ENCODE data around the gene SLC25A44.
"Not testable (repeated sequence)": the region's sequence is repeated elsewhere in the genome, so short reads cannot be mapped to it uniquely, and the experiment has no call there.

Gene SLC25A44

DNA sequence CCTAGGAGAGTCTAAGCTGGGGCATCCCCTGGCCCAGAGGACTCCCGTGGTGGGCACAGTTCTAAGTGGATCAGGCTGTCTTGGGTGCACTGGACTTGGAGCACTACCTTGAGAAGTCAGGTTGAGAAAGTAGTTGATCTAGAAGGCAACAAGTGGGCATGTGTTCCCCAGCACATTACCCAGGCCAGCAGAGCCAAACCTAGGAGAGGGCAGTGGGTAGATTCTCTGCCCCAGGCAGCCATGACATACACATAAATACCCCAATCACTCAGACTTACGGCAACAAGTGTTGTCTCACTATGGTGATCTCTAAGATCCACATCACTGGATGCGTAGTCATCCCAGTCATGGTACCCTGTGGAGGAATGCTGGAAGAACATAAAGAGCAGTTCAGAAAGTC is 17.3 kb downstream of the SLC25A44 start:
- H3K4me3 ChIP-seq (ENCODE audit: control insufficient read depth, low read depth, low read length) = no peak overlapping the region
- no peak for DNase-seq (ENCODE audit: low read depth)
- TF ChIP-seq, protein P1, sequence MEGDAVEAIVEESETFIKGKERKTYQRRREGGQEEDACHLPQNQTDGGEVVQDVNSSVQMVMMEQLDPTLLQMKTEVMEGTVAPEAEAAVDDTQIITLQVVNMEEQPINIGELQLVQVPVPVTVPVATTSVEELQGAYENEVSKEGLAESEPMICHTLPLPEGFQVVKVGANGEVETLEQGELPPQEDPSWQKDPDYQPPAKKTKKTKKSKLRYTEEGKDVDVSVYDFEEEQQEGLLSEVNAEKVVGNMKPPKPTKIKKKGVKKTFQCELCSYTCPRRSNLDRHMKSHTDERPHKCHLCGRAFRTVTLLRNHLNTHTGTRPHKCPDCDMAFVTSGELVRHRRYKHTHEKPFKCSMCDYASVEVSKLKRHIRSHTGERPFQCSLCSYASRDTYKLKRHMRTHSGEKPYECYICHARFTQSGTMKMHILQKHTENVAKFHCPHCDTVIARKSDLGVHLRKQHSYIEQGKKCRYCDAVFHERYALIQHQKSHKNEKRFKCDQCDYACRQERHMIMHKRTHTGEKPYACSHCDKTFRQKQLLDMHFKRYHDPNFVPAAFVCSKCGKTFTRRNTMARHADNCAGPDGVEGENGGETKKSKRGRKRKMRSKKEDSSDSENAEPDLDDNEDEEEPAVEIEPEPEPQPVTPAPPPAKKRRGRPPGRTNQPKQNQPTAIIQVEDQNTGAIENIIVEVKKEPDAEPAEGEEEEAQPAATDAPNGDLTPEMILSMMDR (conservative IDR thresholded peaks at IDR 0.05; ENCODE audit: control insufficient read depth, insufficient read depth, low read depth, low read length) = no peak

GRCh38 chr1:156212130-156212529 is 18.2 kb downstream of the SLC25A44 start:
- no peak for DNase-seq (ENCODE audit: low read depth)
- peak overlapping the region; percentile 94 for H3K4me3 ChIP-seq (ENCODE audit: control insufficient read depth, low read depth, low read length)
- TF ChIP-seq, protein P1 (conservative IDR thresholded peaks at IDR 0.05; ENCODE audit: control insufficient read depth, insufficient read depth, low read depth, low read length) = no peak

DNA sequence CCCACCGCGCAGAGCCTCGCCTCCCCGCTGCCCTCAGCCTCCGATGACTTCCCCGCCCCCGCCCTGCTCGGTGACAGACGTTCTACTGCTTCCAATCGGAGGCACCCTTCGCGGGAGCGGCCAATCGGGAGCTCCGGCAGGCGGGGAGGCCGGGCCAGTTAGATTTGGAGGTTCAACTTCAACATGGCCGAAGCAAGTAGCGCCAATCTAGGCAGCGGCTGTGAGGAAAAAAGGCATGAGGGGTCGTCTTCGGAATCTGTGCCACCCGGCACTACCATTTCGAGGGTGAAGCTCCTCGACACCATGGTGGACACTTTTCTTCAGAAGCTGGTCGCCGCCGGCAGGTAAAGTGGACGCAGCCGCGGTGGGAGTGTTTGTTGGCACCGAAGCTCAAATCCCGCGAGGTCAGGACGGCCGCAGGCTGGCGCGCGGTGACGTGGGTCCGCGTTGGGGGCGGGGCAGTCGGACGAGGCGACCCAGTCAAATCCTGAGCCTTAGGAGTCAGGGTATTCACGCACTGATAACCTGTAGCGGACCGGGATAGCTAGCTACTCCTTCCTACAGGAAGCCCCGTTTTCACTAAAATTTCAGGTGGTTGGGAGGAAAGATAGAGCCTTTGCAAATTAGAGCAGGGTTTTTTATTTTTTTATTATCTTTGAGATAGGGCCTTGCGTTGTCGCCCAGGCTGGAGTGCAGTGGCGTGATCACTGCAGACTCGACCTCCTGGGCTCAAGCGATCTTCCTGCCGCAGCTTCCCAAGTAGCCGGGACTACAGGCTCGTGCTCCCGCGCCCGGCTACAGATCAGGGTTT is 19.1 kb downstream of the SLC25A44 start, which contains the start of gene PMF1:
Gene PMF1, plus strand, starts transcription at position 175 of the 811 bp plus-strand sequence. Its CDS starts 9 bp downstream, at position 184.
- H3K4me3 ChIP-seq (ENCODE audit: control insufficient read depth, low read depth, low read length) = peak within 1 kb of the TSS; percentile 94
- DNase-seq (ENCODE audit: low read depth) = peak; percentile 94
- TF ChIP-seq, protein P1 (conservative IDR thresholded peaks at IDR 0.05; ENCODE audit: control insufficient read depth, insufficient read depth, low read depth, low read length) = no peak

- TF ChIP-seq, protein P1 (conservative IDR thresholded peaks at IDR 0.05; ENCODE audit: control insufficient read depth, insufficient read depth, low read depth, low read length) = no peak
- no peak for DNase-seq (ENCODE audit: low read depth)
- peak overlapping the region; percentile 94 for H3K4me3 ChIP-seq (ENCODE audit: control insufficient read depth, low read depth, low read length)
Measured at GRCh38 chr1:156213644-156213966, 19.7 kb downstream of the SLC25A44 start.

DNA sequence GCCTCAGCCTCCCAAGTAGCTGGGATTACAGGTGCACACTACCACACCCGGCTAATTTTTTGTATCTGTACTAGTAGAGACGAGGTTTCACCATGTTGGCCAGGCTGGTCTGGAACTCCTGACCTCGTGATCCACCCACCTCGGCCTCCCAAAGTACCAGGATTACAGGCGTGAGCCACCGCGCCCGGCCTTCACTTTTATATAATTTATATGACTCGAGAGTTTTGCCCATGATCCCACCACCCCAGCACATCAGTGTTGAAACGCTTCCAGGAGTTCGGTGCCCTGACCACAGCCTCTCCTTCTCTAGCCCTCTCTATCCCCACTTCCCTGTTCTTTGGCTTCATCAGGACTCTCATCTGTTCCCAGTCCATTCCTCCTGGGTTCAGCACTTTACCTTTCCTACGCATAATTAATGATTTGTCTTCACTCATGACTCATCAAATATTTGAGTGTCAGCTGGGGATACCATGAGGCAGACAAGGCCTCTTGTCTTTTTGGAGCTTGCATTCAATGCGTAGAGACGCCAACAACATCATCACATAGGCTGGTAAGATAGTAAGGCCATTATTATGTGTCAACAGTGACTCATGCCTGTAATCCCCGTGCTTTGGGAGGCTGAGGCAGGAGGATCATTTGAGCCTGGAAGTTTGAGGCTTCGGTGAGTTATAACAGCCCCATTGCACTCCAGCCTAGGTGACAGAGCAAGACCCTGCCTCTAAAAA is 20.3 kb downstream of the SLC25A44 start:
- peak overlapping the region; percentile 94 for H3K4me3 ChIP-seq (ENCODE audit: control insufficient read depth, low read depth, low read length)
- peak; percentile 90 for DNase-seq (ENCODE audit: low read depth)
- TF ChIP-seq, protein P1 (conservative IDR thresholded peaks at IDR 0.05; ENCODE audit: control insufficient read depth, insufficient read depth, low read depth, low read length) = no peak

DNA sequence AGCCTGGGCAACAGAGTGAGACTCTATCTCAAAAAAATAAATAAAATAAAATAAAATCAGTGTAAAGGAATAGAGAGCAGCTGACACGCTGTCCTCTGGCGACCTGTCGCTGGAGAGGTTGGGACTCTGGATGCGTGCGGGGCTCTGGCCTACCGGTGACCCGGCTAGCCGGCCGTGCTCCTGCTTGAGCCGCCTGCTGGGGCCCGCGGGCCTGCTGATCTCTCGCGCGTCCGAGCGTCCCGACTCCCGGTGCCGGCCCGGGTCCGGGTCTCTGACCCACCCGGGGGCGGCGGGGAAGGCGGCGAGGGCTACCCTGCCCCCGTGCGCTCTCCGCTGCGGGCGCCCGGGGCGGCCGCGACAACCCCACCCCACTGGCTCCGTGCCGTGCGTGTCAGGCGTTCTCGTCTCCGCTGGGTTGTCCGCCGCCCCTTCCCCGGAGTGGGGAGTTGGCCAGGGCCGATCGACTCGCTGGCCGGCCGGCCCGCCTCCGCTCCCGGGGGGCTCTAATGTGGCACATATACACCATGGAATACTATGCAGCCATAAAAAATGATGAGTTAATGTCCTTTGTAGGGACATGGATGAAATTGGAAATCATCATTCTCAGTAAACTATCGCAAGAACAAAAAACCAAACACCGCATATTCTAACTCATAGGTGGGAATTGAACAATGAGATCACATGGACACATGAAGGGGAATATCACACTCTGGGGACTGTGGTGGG is 22.6 kb downstream of the SLC25A44 start:
- not testable (repeated sequence) for H3K4me3 ChIP-seq (ENCODE audit: control insufficient read depth, low read depth, low read length); DNase-seq (ENCODE audit: low read depth)

Data from fibroblast of mammary gland (primary cell).